ENCODE measurements around the gene SLC38A4.
"Not testable (repeated sequence)": the region's sequence is repeated elsewhere in the genome, so short reads cannot be mapped to it uniquely, and the experiment has no call there.

Gene SLC38A4, protein sequence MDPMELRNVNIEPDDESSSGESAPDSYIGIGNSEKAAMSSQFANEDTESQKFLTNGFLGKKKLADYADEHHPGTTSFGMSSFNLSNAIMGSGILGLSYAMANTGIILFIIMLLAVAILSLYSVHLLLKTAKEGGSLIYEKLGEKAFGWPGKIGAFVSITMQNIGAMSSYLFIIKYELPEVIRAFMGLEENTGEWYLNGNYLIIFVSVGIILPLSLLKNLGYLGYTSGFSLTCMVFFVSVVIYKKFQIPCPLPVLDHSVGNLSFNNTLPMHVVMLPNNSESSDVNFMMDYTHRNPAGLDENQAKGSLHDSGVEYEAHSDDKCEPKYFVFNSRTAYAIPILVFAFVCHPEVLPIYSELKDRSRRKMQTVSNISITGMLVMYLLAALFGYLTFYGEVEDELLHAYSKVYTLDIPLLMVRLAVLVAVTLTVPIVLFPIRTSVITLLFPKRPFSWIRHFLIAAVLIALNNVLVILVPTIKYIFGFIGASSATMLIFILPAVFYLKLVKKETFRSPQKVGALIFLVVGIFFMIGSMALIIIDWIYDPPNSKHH

DNA sequence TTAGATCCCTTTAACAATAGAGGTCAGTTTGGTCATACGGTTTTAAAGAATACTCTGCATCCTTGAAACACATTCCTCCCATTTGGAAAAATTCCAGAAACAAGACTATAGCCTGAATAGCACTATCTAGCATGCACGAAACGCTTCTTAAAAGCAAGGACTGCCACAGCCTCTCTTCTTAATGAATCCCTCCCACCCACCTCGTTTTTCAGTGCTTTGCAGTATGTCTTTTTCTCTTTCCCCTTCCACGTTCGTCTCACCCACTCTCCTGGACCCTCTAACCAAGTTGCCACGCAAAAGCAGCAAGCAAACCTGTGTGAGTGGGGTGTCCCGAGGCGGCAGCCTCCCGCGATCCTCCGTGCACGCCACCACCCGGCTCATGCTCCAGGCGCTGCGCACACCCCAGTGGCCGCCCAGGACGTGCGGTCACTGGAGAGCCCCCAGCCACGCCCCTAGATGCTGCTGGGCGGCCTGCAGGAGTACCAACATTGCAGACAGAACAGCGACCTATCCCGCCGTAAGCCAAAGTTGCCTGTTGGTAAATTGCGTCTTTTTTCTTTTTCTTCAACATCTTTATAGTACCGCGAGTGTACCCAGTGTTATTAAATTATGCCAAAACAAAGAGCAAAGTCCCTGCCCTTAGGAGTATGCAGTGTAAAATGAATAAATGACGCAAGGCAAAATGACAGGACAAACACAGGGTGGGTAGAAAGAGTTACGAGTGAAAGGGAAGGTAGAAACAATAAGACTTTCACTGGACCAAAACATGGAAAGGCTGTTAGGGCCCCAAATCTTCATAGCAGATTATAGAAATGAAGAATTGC, at the start of gene SLC38A4:
Gene SLC38A4 (minus strand): TSS at position 407 of the 824 bp plus-strand sequence. CDS start 32,926 bp downstream, outside the sequence.
- FAIRE-seq: no peak

DNA sequence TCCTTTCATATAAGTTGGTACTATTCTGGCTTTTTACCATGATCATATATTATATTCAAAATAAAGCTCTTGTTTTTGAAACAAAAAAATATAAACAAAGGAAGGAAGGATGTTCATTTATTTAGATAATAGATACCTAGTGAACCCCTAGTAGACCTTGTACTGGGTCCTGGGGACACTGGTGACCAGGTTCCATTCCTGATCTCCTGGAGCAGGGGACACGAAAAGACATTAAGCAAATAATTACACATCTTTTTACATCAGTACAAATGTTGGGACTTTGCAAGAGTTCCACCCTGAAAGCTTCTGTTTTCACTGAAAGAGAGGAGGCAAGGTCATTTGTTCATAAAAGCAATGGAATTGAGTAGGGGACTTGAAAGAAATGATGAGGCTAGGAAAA, 49.3 kb upstream of the SLC38A4 start:
- no peak for FAIRE-seq

- no peak for FAIRE-seq
Measured at GRCh38 chr12:46874642-46875041, 48.8 kb upstream of the SLC38A4 start.

DNA sequence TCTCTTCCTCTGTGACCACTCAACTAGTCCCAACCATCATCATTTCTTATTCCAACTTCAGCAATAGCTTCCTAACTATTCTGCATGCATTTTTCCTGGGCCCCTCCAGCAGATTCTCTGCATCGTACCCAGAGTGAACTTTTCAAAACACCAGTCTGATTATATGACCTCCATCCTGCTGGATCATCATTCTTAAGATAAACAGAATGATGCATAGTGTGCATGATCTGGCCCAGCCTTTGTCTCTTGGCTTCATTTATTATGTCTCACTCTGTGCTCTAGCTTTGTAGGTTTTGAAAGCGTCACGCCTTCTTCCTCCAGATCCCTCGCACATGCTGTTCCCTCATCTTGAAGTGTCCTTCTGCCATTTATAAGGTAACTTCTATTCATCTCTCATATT, 46.3 kb upstream of the SLC38A4 start:
- FAIRE-seq: no peak

DNA sequence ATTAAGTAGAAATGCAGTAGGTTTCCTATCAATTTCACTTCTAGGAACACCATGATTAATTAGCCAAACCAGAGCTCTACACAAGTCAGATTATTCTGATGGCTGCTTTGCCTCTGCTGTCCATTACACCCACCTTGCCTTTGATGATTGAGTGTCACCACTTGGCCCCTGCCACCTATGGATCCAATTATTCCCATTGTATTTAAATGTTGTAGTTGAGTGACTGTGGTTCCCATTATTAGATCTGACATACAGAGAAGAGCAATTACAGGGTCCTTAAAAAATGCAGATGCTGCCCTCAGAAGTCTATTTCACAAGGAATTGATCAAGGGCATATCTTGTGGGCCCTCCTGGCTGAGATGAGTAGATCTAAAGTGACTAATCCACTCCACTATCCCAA, 39.5 kb upstream of the SLC38A4 start:
- FAIRE-seq: no peak

- FAIRE-seq: no peak
Measured at GRCh38 chr12:46858368-46858767, 32.6 kb upstream of the SLC38A4 start.

- no peak for FAIRE-seq
Measured at GRCh38 chr12:46857486-46857885, 31.7 kb upstream of the SLC38A4 start.

DNA sequence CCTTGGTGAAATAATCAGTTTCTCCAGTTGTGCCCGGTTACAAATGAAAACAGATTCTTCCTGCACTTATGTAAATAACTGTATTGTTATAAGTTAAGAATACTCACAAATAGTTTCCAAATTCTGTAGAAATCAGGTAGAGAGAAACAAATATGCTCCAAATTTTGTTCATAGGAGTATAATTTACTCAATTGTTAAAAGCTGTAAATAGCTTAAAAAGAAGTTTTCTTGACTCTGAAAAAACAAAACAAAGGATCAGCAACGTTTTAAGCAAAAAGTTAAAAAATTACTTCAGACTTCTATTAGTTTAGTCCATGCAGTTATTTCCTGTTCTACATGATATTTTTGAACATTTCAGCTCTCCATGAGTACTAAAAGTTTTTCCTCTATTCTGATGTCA, 30.0 kb upstream of the SLC38A4 start:
- FAIRE-seq: no peak

DNA sequence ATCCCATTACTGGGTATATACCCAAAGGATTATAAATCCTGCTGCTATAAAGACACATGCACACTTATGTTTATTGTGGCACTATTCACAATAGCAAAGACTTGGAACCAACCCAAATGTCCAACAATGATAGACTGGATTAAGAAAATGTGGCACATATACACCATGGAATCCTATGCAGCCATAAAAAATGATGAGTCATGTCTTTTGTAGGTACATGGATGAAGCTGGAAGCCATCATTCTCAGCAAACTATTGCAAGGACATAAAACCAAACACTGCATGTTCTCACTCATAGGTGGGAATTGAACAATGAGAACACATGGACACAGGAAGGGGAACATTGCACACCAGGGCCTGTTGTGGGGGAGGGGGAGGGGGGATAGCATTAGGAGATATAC, 28.4 kb upstream of the SLC38A4 start:
- FAIRE-seq: not testable (repeated sequence)

- FAIRE-seq: not testable (repeated sequence)
Measured at GRCh38 chr12:46848792-46849191, 23.0 kb upstream of the SLC38A4 start.

GRCh38 chr12:46847001-46847400, 21.2 kb upstream of the SLC38A4 start:
- FAIRE-seq: no peak

DNA sequence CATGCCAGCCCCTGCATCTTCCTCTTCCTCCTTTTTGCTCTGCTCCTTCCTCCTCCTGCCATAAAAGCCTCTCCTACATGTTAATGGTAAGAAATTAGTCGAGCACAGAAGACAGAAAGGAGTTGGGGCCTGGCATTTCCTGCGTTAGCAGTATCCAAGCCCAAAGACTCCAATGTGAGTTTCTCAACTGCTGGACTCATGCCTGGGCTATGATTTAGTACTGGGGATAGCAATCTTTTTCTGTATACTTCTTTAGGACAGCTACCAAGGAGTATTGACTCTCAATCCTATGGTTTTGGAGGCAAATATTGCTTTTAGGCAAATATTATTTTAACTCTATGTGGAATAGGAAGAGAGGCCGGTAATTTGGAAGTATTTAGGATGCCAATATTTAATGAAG, 18.0 kb upstream of the SLC38A4 start:
- no peak for FAIRE-seq

- FAIRE-seq: no peak
Measured at GRCh38 chr12:46841891-46842290, 16.1 kb upstream of the SLC38A4 start.

- no peak for FAIRE-seq
Measured at GRCh38 chr12:46839964-46840363, 14.2 kb upstream of the SLC38A4 start.

- no peak for FAIRE-seq
Measured at GRCh38 chr12:46839232-46839631, 13.4 kb upstream of the SLC38A4 start.

DNA sequence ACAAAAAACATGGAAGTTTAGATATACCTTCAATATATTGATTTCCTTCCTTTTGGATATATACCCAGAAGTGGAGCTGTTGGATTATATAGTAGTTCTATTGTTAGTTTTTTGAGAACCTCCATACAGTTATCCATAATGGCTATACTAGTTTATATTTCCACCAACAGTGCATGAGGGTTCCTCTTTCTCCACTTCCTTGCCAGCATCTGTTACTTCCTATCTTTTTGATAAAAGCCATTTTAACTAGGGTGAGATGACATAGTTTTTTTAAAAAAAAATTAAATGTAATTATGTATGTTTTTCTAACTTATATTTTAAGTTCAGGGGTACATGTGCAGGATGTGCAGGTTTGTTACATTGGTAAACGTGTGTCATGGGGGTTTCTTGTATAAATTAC, 10.0 kb upstream of the SLC38A4 start:
- FAIRE-seq: no peak

DNA sequence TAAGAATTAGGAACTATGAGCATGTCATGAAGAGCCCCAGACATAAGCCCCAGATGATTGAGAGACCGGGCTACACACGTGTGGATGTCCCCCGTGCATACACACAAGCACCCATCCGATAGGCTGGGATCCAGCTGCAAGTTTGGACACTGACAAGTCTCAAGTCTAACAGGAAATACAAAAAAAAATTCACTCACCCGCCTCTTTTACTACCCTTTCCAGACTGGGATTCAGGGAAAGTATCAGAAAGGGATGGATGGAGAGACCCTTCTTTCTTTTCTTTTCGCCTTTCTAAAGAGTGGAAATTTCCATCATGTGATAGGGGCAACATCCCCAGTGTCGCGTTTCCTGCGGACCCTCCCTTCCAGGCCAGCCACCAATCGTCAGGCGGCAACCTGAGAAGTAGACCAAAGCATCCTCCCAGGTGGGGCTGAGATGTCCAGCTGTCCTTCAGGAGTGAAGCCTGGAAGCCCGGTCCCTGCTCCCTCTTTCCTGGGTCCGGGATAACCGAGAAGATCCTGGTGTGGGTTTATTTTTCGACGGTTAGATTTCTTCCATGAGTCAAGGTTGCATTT, 6.4 kb upstream of the SLC38A4 start:
- FAIRE-seq: no peak

DNA sequence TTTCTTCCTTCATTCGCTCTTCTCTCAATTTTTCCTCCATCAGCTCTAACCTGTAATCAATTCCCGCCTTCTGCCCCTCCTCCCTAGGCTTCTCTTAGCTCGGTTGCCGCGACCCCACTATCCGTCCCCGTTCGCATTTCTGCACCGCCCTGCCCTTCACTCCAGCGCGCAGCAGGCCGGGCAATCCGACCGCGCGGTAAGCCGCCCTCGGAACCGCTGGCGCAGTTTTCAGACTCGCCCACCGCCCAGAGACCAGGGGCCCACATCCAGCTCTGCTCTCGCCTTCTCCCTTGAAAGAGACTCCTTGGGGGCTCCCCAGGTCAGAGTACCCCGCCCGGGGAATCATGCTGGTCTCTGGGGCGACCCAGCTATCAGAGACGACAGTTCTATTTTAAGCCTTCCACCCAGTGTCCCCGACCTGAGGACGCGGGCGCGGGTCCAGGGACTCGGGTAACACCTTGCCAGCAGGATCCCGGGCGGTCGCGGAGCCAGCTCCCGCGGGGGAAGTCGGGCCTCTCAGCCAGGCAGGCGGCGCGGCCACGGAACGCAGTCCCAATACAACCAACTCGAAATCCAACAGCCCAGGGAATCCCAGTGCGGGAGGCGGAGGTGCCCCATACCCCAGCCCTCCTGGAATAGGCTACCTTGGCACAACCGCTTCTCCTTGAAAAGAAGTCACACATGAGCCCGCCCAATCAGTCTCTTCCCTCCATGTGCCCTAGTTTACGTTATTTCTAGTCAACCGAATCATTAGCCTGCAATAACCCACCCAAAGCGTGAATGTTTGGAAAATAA, 5.7 kb upstream of the SLC38A4 start:
- no peak for FAIRE-seq

- FAIRE-seq: no peak
Measured at GRCh38 chr12:46830731-46831334, 5.0 kb upstream of the SLC38A4 start.

DNA sequence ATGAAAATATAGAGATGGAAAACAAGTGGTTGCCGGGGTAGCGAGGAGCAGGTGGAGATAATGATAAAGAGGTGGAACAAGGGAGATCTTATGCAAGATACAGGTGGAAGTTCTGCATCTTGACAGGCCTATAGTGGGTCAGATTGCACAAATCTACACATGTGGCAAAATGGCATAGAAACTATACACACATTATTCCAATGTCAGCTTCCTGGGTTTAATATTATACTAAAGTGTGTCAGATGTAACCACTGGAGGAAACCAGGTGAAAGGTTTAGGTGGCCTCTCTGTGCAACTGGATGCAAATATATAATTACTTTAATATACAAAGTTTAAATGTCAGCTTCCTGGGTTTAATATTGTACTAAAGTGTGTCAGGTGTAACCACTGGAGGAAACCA, 1.1 kb downstream of the SLC38A4 start:
- FAIRE-seq: no peak

- no peak for FAIRE-seq
Measured at GRCh38 chr12:46818642-46819041, 7.2 kb downstream of the SLC38A4 start.

GRCh38 chr12:46815809-46816208, 10.0 kb downstream of the SLC38A4 start:
- FAIRE-seq: no peak

All from islet of Langerhans (tissue), 1 donor.